ENCODE results near the gene RBM39.

The RBM39 gene

DNA sequence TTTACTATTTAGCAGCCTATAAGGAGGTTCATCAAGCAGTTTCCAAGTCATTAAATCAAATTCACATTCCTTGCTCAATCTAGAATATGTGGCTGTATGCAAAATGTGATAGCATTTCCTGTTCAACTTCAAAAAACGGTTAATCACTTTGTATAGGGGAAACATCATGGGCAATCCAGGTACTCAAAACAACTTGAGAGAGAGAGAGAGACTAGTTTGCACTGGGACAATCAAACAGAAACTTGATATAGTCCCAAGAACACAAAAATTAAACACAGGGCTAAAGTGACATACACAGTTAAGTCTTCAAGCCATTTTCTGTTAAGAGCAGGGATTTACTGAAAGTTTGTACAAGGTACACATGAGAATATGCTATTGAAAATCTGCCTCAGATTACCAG lies 84.8 kb downstream of the RBM39 start:
- Histone ChIP-seq H3K4me1 (ENCODE audit: insufficient read depth, low read length) (peaks cover 46% of the 10 kb centered on the region), H3K9ac (ENCODE audit: low read length) (no peak overlapping the region), H3K36me3 (ENCODE audit: insufficient read depth, low read length) (peaks cover 25% of the 10 kb centered on the region), H3K27me3 (ENCODE audit: control insufficient read depth in 1 of 2, insufficient read depth in 2 of 2, low read length in 2 of 2) (no peaks in the 10 kb centered on the region), H3K9me3 (ENCODE audit: low read length) (no peaks in the 10 kb centered on the region), H3K4me3 (ENCODE audit: low read depth in 1 of 2, low read length in 2 of 2) (no peak overlapping the region), H3K27ac (ENCODE audit: low read depth, low read length) (no peak overlapping the region)

DNA sequence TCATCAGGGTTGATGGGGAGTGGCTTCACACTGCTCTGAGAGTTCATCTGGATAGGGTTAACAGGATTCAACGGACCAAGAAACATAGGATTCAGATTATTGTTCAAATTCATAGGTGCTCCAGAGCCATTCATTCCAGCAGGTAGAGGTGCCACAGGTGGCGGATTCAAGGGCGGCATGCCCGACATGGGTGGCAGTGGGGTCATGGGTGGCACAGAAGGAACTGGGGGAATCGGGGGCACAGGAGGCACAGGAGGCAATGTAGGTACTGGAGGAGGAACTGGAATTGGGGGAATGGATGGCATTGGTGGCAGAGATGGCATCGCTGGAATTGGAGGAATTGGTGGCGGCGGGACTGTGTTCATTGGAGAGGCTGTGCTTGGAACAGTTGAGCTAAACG lies 87.6 kb downstream of the RBM39 start:
- no peak overlapping the region for H3K27ac ChIP-seq (ENCODE audit: low read depth, low read length)
- no peaks in the 10 kb centered on the region for H3K27me3 ChIP-seq (ENCODE audit: control insufficient read depth in 1 of 2, insufficient read depth in 2 of 2, low read length in 2 of 2)
- peaks cover 25% of the 10 kb centered on the region for H3K36me3 ChIP-seq (ENCODE audit: insufficient read depth, low read length)
- no peak overlapping the region for H3K4me3 ChIP-seq (ENCODE audit: low read depth in 1 of 2, low read length in 2 of 2)
- H3K4me1 ChIP-seq (ENCODE audit: insufficient read depth, low read length): peaks cover 48% of the 10 kb centered on the region
- H3K9ac ChIP-seq (ENCODE audit: low read length): no peak overlapping the region
- no peaks in the 10 kb centered on the region for H3K9me3 ChIP-seq (ENCODE audit: low read length)

DNA sequence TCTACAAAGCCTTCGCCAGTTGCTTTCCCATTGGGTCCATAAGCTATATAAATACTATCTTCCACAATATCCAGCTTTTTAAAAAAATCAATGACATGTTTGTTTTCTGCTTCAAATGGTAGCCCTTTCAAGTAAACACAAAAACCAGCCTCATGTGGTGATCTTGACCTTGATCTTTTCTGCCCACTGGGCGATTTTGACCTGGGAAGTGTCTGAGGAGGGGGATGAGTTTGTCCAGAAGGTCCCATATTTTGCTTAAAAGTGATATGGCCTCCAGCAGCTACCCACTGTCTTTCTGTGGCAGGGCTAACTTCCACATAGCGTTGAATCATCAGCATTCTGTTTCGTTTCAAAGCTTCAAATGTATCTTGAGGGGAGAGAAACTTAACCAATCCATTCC lies 88.2 kb downstream of the RBM39 start:
- Histone ChIP-seq H3K36me3 (ENCODE audit: insufficient read depth, low read length) (peaks cover 25% of the 10 kb centered on the region), H3K4me3 (ENCODE audit: low read depth in 1 of 2, low read length in 2 of 2) (no peak overlapping the region), H3K27ac (ENCODE audit: low read depth, low read length) (no peak overlapping the region), H3K9me3 (ENCODE audit: low read length) (no peaks in the 10 kb centered on the region), H3K27me3 (ENCODE audit: control insufficient read depth in 1 of 2, insufficient read depth in 2 of 2, low read length in 2 of 2) (no peaks in the 10 kb centered on the region), H3K9ac (ENCODE audit: low read length) (no peak overlapping the region), H3K4me1 (ENCODE audit: insufficient read depth, low read length) (peaks cover 48% of the 10 kb centered on the region)
